Skin of body (tissue), 2 donors: Measurements from ENCODE around the gene JAG2. TPM values are rescaled to one million over a fixed set of nuclear protein-coding genes. Genes with fewer than 3 reads are reported as not detected.

ENCODE experiments used
- DNase-seq: peaks from one replicate; lab custom pipeline; 2025; lab: John Stamatoyannopoulos, UW
- total RNA-seq: library from RNA; depleted of rRNA; stranded (reverse); fragments of >200 nt; gene quantifications from one replicate; pipeline ENCODE4 v1.2.3, GENCODE V29; 2014

Gene JAG2
- total RNA-seq, 1 donor from 2014 or later, result 27.0 TPM

DNA sequence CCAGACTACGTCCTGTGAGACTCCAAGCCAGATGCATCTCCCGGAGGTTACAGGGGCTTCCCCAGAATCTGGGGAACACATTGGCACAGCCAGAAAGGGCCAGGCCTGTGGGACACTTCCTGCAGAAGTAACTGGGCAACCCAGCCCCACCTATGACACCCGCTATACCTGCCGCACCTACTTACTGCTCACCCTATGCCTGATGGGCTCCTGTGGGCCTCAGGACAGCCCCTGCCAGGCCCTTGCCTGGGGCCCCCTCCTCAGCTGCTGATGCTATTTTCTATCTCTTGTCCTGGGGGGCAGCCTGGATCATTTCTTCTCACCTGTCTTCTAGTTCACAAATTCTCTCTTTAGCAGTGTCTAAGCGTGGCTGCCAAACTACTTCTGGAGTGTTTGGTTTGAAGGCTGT, 28.7 kb downstream of the JAG2 start:
- no peak for DNase-seq

DNA sequence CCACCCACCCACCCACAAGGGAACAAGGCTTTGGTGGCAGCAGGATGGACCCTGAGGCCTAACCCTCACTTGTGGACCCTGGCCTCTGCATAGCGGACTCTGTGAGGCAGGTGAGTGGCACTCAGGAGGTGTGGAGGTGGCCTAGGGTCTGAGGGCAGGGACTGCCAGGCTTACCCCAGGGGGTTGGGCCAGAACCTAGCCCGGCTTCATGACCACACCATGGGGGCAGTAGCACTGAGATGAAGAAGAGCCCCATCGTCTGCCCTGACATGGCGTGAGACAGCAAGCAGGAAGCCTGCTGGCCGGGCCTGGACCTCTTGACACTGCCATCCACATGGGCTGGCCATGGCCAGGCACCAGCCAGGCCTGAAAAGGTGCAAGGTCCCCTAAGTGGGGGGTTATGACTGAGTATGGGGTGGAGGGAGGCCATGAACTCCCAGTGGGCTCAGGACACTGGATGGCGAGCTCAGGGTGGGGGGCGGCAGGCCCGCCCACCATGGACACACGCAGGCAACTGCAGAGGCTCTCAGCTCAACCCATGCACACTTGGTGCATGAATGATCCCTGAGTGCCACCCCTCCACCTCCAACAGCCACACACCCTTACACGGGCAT, 29.3 kb downstream of the JAG2 start:
- no peak for DNase-seq

DNA sequence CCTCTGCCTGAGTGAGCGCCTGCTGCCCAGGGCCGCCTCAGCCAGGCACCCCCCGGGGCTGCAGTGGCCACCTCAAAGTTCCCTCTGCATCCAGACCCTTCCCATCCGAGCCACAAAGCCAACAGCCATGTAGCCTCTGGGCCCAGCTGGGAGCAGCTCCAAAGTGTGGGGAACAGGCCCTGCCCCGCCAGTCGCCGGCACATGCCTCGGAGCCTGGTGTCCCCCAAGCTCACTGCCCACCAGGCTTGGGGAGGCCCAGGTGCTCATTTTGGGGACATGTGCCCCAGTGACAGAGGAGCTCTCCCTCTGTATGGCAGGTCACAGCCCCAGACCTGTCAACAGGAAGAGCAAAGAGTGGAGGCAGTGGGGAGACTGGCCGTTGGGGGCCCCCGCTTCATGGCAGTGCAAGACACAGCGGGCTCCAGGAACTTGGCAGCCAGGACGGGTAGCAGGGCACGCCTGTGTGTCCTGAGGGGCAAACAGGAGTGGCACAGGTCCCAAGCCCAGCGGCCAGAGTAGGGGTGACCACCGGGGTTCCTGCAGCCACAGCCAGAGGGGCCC, 29.9 kb downstream of the JAG2 start:
- DNase-seq, result no peak

DNA sequence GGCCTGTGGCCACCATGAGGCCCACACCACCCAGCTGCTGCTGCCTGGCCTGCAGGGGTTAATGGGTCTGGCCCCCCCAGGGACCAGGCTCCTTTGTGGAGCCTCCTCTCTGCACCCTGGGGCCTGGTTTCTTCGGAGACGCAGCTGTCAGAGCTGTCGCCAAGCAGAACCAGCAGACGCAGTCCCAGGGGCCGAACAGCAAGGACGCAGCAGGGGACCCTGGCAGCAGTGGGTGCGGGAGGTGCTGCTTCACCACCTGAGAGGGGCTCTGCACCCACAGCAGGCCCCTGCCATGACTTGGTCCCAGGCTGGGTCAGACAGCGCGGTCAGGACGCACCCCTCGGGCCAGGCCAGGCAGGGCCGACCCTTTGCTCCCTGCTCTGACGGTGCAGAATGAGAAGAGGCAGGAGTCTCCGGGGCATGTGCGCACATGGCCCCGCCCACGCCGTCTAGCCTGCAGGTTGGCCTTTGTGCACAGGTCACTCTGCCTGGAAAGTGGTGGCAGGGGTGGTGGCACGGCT, 30.5 kb downstream of the JAG2 start:
- DNase-seq, result no peak

DNA sequence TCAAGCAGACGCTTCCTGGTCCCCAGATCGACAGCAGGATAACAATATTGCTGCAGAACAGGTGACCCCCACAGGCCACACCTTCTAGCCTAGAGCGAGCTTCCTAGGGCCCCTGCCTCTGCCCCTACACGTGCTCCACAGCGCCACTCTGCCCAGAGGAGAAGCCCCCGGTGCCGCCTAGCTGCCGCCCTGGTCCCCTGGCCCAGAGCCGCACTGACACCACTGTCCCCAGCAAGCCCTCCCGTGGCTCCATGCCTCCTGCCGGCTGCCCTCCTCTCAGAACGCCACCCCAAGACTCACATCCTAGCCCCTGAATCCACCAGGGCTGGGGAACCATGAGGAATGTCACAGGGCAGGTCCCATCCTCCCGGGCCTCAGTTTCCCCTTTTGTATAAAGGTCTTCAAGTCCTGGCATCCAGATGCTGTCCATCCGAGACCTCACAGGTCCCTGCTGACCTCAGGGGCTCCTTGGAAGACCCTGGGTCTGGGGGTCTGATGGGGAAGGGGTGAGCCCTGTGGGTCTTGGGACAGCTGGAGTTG, 31.0 kb downstream of the JAG2 start:
- DNase-seq, result no peak

DNA sequence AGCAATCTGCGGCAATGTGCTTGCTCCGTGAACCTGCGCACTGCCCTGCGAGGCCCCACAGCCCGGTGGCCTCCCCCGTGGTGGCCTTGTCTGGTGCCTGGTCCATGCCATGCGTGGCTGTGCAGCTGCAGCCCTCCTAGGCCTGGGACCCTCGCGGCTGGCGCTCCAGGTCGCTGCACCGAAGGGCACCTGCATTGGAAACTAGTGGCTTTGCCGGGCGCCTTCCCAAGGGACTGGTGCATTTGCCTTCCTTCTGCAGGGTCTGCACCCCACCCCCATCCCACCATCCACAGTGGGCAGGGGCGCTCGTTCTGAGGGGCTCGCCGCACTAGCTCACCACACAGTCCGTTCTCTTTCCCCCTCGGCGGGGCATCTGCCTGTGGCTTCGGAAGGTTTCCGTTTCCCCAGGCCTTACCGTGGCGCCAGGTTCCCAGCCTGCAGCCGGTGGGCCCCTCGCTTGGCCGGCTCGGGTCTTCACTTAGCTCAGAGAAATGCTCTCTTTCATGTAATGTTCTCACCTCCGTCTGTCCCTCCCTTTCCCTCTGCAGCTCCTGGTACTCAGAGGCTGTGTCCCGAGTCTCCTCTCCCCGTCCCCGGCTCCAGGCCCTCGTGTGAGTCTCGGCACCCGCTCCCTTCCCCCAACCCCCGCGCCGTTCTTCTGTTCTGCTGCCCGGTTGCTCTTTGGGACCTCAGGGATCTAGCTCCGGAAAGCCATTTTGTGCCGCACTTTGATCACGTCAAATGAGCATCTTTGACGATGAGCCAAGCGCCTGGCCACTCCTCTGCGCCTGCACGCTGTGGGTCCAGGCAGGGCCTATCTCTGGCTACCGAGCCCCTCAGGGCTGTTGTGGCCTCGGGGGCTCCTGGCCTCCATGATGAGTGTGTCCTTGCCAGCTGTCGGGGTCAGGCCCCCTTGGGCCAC, 31.9 kb downstream of the JAG2 start:
- no peak for DNase-seq

DNA sequence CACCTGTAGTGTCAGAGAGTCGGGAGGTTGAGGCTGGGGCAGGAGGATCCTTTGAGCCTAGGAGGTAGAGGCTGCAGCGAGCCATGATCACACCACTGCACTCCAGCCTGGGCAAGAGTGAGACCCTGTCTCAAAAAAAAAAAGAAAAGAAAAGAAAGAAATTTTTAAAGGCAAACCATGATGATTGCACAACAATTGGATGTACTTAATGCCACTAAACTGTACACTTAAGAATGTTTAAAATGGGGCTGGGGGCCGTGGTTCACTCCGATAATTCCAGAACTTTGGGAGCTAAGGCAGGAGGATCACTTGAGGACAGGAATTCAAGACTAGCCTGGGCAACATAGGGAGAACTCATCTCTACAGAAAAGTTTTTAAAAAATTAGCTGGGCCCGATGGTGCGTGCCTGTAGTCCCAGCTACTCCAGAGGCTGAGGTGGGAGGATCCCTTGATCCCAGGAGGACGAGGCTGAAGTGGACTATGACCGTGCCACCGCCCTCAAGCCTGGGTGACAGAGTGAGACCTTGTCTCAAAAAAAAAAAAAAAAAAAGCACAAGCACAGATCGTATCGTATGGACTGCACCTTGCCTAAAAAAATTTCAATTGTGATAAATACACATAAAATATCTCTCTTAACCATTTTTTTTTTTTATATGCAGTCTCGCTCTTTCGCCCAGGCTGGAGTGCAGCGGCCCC, 32.7 kb downstream of the JAG2 start:
- DNase-seq, result no peak

DNA sequence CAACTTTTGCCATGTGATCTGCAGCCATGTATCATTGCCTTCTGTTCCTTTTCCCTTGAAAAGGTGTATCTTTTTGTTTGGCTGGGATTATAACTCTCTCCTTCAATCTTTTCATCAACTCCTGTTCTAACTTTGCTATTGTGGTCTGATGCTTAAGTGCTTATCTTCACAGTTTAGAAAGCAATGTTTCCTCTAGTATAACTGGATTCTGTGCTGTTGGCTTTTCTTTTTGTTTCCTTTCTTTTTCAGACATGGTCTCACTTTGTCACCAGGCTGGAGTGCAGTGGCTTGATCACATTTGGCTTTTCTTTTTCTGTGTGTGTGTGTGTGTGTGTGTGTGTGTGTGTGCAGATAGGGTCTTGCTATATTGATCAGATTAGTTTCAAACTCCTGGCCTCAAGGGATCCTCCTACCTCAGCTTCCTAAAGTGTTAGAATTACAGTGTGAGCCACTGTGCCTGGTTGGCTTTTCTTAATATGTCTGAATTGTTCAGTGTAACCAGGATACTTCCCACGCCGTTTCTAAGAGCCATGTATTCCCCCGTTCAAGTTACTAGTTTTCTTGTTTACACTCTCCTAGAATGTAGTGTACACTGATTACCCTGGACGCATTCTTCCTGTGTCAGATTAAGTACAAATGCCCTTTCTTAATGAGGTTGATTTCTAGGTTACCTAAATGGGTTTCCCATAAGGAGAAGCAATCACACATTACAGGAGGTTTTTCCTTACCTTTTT, 35.5 kb downstream of the JAG2 start:
- no peak for DNase-seq

DNA sequence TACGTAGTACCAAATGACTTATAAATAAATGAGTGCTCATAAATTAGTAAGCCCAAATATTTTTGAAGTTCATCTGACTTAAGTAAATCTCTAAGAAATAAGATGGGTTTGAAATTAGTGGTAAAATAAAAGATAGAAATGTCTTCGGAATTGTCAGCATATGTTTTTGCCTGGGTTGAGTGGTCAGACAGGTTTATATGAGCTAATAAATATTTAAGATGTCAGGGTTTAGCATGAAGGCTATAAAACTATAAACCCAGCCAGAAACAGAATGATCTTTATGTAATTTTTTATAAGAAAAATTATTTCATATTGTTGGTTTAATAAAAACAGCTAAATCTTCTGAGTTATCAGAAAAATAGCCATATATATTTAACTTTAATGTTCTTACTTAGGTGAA, 37.3 kb downstream of the JAG2 start:
- no peak for DNase-seq

DNA sequence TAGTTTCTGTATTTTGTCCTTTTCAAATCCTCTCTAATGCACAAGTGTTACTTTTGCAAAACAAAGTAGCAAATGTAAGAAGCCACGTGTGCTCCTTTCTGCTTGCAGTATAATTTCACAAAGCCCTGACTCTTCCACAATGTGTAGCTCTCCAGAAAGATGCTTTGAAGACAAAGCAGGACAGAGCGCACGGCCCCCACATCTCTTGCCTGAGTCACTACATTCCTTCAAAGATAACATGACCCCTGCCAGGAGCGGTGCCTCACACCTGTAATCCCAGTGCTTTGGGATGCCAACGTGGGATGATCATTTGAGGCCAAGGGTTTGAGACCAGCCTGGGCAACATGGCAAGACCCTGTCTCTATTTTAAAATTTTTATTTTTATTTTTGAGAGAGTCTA, 40.5 kb downstream of the JAG2 start:
- DNase-seq, result no peak

DNA sequence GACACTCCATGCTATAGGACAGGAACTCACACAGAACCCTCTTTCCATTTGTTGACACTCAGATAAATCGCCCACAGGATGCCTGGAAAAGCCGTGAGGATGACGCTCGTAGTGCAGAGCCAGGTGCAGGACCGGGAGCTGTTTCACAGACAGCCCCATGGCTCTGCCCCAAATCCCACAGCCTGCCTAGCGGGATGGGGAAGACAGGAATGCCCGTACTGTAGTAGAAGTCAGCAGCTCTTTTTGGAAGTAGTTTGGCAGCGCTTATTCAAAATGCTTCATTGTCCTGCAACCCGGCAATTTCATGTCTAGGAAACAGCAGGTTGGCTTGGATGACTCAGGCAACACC, 41.6 kb downstream of the JAG2 start:
- no peak for DNase-seq

DNA sequence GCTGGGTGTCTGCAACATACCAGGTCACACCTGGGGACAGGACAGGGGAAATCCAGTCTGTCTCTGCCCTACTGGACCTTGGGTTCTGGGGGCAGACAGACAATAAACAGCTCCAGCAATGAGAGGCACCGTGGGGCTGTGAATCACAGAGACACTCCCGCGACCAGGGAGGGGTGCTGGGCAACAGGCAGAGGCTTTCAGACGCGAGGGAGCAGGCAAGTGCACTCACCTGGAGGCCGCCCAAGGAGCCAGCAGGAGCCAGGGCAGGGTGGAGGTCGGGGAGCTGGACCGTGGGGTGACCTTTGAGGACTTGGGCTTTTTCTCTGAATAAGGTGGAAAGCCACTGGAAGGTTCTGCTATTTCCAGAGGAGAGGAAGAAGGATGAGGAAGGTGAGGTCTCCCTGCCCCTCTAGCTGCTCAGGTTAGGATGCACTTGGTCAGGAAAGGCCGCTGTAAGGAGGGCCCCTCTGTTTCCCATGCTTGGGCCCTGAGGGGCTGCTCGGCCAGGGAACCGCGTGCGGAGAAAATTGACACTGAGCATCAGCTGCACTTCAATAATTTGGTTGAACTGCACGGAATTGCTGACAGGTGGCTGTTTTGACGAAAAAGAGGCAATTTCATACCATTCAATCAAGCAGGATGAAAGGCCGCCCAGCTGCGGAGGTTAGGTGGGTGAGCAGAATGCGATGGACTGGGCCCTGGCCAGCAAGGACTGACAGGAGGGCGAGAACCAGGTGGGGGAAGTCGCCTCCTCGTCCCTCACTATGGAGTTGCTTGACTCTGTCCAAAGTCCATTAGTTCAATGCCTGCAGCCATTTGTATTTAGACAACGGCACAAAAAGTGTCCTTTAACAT, 42.2 kb downstream of the JAG2 start:
- no peak for DNase-seq

DNA sequence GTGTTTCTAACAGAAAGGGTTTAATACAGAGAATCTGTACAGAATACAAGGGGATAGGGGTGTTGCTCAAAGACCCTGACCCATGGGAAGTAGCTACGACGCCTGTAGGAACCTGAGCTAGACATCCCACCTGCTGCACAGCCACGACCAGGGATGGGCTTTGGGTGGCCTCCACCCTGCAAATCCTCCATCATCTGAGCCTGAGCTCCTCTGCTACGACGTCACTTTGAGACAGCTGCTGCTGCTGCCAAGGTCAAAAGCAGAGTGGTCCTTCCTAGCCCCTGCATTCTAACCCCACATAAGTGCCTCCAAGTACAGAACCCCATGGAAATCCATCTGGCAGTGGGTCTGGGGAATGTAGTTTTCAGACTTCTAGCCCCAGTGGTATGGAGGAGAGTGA, 43.8 kb downstream of the JAG2 start:
- no peak for DNase-seq

DNA sequence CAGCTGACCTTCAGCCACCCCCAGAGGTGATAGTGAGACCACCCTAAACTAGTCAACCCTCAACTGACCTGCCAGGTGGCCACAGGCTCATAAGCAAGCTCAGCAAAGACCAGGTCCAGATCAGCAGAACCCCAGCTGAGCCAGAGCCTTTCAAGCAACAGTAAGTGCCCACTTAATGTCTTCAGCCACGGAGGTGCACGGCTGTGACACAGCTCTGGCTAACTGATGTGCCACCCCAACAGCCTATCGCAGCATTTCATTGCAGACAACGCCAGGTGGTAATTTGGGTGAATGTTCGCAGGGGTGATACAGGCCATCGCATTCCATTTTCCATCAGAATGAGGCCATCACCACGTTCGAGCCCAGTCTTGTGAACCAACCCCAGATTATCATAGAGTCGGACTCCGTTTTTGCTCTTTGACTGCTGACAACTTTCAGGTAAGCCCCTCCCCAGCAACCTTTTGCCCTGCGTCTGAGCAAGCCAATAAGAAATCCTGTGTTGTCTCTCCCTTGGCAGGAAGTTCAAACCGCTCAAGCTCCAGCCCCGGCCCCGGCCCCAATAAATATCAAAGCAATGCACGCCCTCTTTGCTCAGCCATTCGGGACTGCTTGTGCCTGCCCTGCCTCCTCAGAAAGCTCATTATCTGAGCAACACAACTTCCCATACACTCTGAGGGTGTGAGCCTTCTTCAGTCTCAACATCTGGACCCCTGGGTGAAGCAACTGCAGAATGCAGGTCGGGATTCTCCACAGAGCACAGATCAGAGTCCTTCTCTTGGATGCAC, 44.4 kb downstream of the JAG2 start:
- no peak for DNase-seq

DNA sequence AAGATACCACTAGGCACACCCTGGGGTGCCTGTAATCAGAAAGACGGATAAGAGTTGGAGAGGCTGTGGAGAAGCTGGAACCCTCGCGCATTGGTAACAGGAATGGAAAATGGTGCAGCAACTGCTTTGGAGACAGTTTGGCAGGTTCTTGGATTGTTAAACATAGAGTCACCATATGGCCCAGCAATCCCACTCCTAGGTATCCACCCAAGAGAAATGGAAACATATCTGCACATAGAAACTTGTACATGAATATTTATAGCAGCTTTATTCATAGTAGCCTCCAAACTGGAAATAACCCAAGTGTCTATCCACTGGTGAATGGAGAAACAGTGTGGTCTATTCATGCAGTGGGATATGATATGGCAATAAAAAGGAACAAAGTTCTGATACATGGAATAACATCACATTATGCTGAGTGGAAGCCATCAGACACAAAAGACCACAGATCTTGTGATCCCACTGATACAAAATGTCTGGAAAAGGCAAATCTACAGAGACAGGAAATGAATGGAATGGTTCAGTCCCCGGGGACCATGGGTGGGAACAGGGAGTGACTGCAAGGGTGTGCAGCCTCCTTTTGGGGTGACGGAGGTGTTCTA, 45.4 kb downstream of the JAG2 start:
- DNase-seq, result no peak

DNA sequence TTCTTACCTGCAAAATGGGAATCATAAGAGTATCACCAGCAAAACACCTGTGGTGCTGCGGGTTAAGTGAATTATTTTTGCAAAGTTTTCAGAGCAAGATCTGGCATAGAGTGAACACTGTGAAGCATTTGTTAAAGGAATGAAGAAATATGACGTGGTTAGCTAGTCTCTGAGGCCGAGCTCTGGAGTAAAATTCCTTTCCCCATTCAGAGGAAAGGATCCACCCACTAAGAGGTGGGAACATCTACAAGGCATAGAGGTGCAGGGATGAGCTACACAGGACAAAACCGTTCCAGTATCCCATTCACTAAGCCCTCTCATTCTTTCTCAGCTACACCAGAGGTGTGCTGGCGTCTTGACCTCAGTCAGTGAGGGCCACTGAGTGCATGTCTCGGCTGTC, 48.5 kb downstream of the JAG2 start:
- no peak for DNase-seq

DNA sequence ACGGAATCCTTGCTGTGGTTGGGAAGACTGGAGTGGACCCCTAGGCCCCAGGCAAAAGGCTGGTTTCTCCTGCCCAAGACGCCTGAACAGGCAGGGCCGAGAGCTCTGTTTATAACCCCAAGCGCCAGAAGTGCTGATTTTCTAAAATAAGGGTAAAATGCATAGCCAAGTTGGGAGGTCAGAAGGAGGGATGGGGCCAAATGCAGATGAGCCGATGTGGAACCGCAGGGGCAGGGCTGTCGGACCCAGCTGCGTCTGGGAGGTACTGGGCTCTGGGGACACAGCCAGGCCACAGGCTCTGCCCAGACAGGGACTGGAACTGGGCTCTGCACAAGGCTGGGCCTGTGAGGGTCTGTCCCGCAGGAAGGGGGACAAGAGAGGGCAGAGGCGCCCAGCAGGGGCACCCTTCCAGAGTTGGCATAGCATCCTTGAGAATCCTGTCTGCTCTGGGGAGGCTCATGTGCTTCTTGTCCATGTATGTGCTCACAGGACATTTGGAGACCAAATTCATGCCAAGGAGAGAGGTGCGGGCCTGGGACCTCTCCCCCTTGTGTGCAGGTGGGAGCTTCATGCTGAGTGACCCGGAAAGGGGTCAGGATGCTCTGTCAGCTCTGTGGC, 49.1 kb downstream of the JAG2 start:
- no peak for DNase-seq

DNA sequence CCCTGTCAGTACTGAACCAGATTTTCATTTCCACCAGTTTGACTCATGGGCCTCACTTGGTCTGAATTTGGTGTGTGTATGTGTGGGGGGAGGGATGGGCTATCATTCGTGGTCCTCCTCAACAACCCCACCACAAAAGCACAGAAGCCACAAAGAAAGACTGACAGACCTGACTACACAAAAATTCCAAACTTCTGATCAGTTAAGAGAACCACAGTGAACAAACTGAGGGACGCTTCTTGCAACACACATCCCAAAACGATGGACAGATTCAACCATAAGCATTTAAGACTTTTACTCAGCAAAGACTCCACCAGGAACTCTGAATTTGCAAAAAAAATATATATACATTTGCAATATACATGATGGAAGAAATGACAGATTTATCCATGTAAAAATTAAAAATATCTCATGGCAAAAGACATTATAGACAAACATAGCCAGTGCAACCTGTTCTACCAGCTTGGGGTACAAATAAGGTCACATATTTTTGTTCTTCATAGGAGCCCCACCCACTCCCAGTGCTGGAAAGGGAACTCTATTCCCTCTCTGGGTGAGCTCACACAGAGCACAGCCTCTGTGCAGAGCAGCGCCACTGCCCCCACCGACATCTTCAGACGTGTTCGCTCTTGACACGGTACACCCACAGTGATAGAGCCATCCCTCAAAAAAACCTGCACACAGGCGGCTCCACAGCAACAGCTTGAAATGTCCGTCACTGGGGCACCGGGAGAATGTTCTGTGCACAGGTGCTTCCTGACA, 49.7 kb downstream of the JAG2 start:
- no peak for DNase-seq
